H1 (cell line): ENCODE results near the gene IGBP1. TPM values are rescaled to one million over a fixed set of nuclear protein-coding genes. Genes with fewer than 3 reads are reported as not detected.

Experiments
- CTCF ChIA-PET: fragments of 300-600 bp; sonication (Branson Sonifier 250); formaldehyde crosslinking; loops from one replicate; lab custom pipeline; 2021; ENCODE audit not compliant: partially characterized antibody; lab: Charles Lee
- POLR2A ChIA-PET: fragments of 300-600 bp; sonication (Branson Sonifier 250); formaldehyde crosslinking; loops from one replicate; lab custom pipeline; 2021; ENCODE audit warnings: inconsistent platforms; ENCODE audit not compliant: partially characterized antibody; lab: Charles Lee
- DNase-seq, 2 experiments: peaks; one replicate each; pipeline versions ENCODE4 v3.0.0 to v3.0.0-alpha.2; 2010 to 2022; ENCODE audit warnings: low spot score in 2 of 2, low read depth in 1 of 2, mixed read lengths in 1 of 2
- FAIRE-seq: peaks from 2 replicates; lab custom pipeline; 2011; peaks lifted over from hg19 to GRCh38; lab: Jason Lieb, UNC
- H2AFZ ChIP-seq: 2 replicates; pipeline ENCODE4 v1.8.1; 2012; ENCODE audit warnings: low read length, inconsistent platforms
- H2AK5ac ChIP-seq: 2 replicates; pipeline ENCODE4 v1.6.1; 2013; ENCODE audit warnings: low read depth, low read length
- H2BK120ac ChIP-seq: replicated peaks from 2 replicates; pipeline ENCODE3; 2013; ENCODE audit warnings: low read depth, low read length, inconsistent platforms
- H2BK12ac ChIP-seq: 2 replicates; pipeline ENCODE4 v1.6.1; 2013; ENCODE audit warnings: low read depth, low read length
- H2BK15ac ChIP-seq: 2 replicates; pipeline ENCODE4 v1.6.1; 2013; ENCODE audit warnings: low read length
- H2BK20ac ChIP-seq: 2 replicates; pipeline ENCODE4 v1.6.1; 2013; ENCODE audit warnings: low read length
- H2BK5ac ChIP-seq: 2 replicates; pipeline ENCODE4 v1.6.1; 2013; ENCODE audit warnings: low read depth, low read length
- H3K14ac ChIP-seq: 2 replicates; pipeline ENCODE4 v1.6.1; 2013; ENCODE audit warnings: inconsistent platforms; ENCODE audit not compliant: insufficient read length
- H3K18ac ChIP-seq: 2 replicates; pipeline ENCODE4 v1.6.1; 2013; ENCODE audit warnings: low read length; ENCODE audit errors: extremely low read depth
- H3K23ac ChIP-seq: 2 replicates; pipeline ENCODE4 v1.6.1; 2013; ENCODE audit warnings: inconsistent platforms; ENCODE audit not compliant: insufficient read length
- H3K23me2 ChIP-seq: 2 replicates; pipeline ENCODE4 v1.6.1; 2013; ENCODE audit warnings: low read depth, low read length
- H3K27ac ChIP-seq: 2 replicates; pipeline ENCODE4 v1.6.1; 2011; ENCODE audit warnings: low read depth, low read length, inconsistent platforms
- H3K27me3 ChIP-seq, 4 experiments: replicated peaks in 1 of 4; 1 replicate in 1 of 4; 2 replicates in 3 of 4; pipeline versions ENCODE4 v1.6.1 to v1.8.1; 2011 to 2013; ENCODE audit warnings: low read length in 3 of 4, mild to moderate bottlenecking in 3 of 4, inconsistent platforms in 2 of 4, mixed read lengths in 2 of 4, moderate library complexity in 1 of 4; ENCODE audit not compliant: control insufficient read depth in 3 of 4, insufficient read depth in 3 of 4; ENCODE audit errors: extremely low read depth in 1 of 4
- H3K36me3 ChIP-seq, 4 experiments: 2 replicates each; pipeline versions ENCODE4 v1.6.1 to v1.8.1; 2011 to 2013; ENCODE audit warnings: mild to moderate bottlenecking in 4 of 4, low read length in 3 of 4, moderate library complexity in 2 of 4, control low read depth in 1 of 4, inconsistent platforms in 1 of 4; ENCODE audit not compliant: insufficient read depth in 4 of 4, control insufficient read depth in 2 of 4
- H3K4ac ChIP-seq: replicated peaks from 2 replicates; pipeline ENCODE3; 2013; ENCODE audit warnings: low read length, low read depth, mixed read lengths, inconsistent platforms; ENCODE audit not compliant: insufficient read length
- H3K4me1 ChIP-seq, 4 experiments: replicated peaks in 1 of 4; 1 replicate in 1 of 4; 2 replicates in 3 of 4; pipeline versions ENCODE4 v1.6.1 to v1.8.1; 2011 to 2013; ENCODE audit warnings: low read length in 3 of 4, inconsistent platforms in 2 of 4, mixed read lengths in 1 of 4; ENCODE audit not compliant: insufficient read depth in 4 of 4, control insufficient read depth in 3 of 4
- H3K4me2 ChIP-seq, 2 experiments: 2 replicates each; pipeline versions ENCODE4 v1.6.1 to v1.8.1; 2011 to 2013; ENCODE audit warnings: low read depth in 2 of 2, low read length in 2 of 2, control low read depth in 1 of 2, inconsistent platforms in 1 of 2, mild to moderate bottlenecking in 1 of 2; ENCODE audit not compliant: insufficient read depth in 1 of 2
- H3K4me3 ChIP-seq, 4 experiments: fragments of 200-600, 300-600 bp in 1 of 4; sonication (generic), shearing (Covaris generic), sonication (Bioruptor Twin) in 1 of 4; 2 replicates each; pipeline versions ENCODE4 v1.5.1 to v1.8.1; 2011 to 2016; ENCODE audit warnings: low read length in 4 of 4, low read depth in 3 of 4, control low read depth in 2 of 4, inconsistent platforms in 2 of 4, mild to moderate bottlenecking in 2 of 4, mixed read lengths in 1 of 4, moderate library complexity in 1 of 4; ENCODE audit not compliant: insufficient read depth in 2 of 4; ENCODE audit errors: extremely low read depth in 1 of 4
- H3K56ac ChIP-seq: replicated peaks from 2 replicates; pipeline ENCODE3; 2013; ENCODE audit warnings: low read depth, mild to moderate bottlenecking, mixed read lengths, low read length, inconsistent platforms; ENCODE audit not compliant: insufficient read length
- H3K79me1 ChIP-seq: 2 replicates; pipeline ENCODE4 v1.6.1; 2013; ENCODE audit warnings: low read depth, low read length, control low read depth
- H3K79me2 ChIP-seq, 2 experiments: 2 replicates each; pipeline versions ENCODE4 v1.6.1 to v1.8.1; 2012 to 2013; ENCODE audit warnings: low read length in 2 of 2, mild to moderate bottlenecking in 2 of 2, inconsistent platforms in 1 of 2; ENCODE audit not compliant: insufficient read depth in 2 of 2, control insufficient read depth in 1 of 2
- H3K9ac ChIP-seq, 4 experiments: replicated peaks in 1 of 4; 1 replicate in 1 of 4; 2 replicates in 3 of 4; pipeline versions ENCODE4 v1.6.1 to v1.8.1; 2011 to 2013; ENCODE audit warnings: low read depth in 3 of 4, low read length in 3 of 4, control low read depth in 2 of 4, mild to moderate bottlenecking in 2 of 4, moderate library complexity in 2 of 4, inconsistent platforms in 1 of 4; ENCODE audit errors: extremely low read depth in 1 of 4
- H3K9me3 ChIP-seq, 2 experiments: 2 replicates each; pipeline versions ENCODE4 v1.6.1 to v1.8.1; 2012 to 2013; ENCODE audit warnings: mild to moderate bottlenecking in 2 of 2, moderate library complexity in 2 of 2, control low read depth in 1 of 2, inconsistent platforms in 1 of 2, low read depth in 1 of 2, low read length in 1 of 2, mixed read lengths in 1 of 2; ENCODE audit not compliant: insufficient read depth in 2 of 2
- H4K20me1 ChIP-seq, 2 experiments: replicated peaks in 1 of 2; 2 replicates each; pipeline versions ENCODE3 to v1.8.1; 2011 to 2013; ENCODE audit warnings: inconsistent platforms in 2 of 2, low read length in 2 of 2, mild to moderate bottlenecking in 1 of 2; ENCODE audit not compliant: insufficient read depth in 2 of 2, control insufficient read depth in 1 of 2
- H4K5ac ChIP-seq: 2 replicates; pipeline ENCODE4 v1.6.1; 2013; ENCODE audit warnings: low read length, low read depth, mixed read lengths, inconsistent platforms; ENCODE audit not compliant: insufficient read length
- H4K8ac ChIP-seq: 2 replicates; pipeline ENCODE4 v1.8.0; 2013; ENCODE audit warnings: mild to moderate bottlenecking, moderate library complexity, low read length, inconsistent platforms; ENCODE audit not compliant: insufficient read depth; ENCODE audit errors: extremely low read depth
- H4K91ac ChIP-seq: replicated peaks from 2 replicates; pipeline ENCODE3; 2013; ENCODE audit warnings: low read length, mixed read lengths, inconsistent platforms; ENCODE audit not compliant: insufficient read length
- TCF12 ChIP-seq: IDR thresholded peaks from 2 replicates; pipeline ENCODE4 v1.6.1; 2011; ENCODE audit warnings: low read depth, mild to moderate bottlenecking, low read length
- WGBS, 2 experiments: shearing (Covaris generic) in 1 of 2; methylation state at CpG; one replicate each; pipeline versions ENCODE4 v1.1.6 to v1.1.7; 2013 to 2015; ENCODE audit warnings: low lambda C conversion rate in 2 of 2, mixed read lengths in 2 of 2, inconsistent platforms in 1 of 2, low coverage in 1 of 2, missing lambda C conversion rate in 1 of 2; ENCODE audit not compliant: insufficient replicate concordance in 2 of 2, insufficient coverage in 1 of 2, insufficient read length in 1 of 2; ENCODE audit errors: extremely low coverage in 1 of 2, missing lambda C conversion rate in 1 of 2; 5-methylcytosine and 5-hydroxymethylcytosine counted together
- polyA plus RNA-seq, 7 experiments: library from polyadenylated mRNA; depleted of rRNA in 3 of 7; stranded (reverse) in 5 of 7; unstranded in 2 of 7; fragments of >200 nt in 5 of 7; fragments of 200-250 nt in 2 of 7; gene quantifications; 1 replicate in 5 of 7; 2 replicates in 1 of 7; 4 replicates in 1 of 7; pipeline versions ENCODE4 v1.2.1 to v1.2.3, GENCODE V29; 2011 to 2013; ENCODE audit warnings: missing spikeins in 2 of 7, mixed read lengths in 2 of 7
- total RNA-seq: library from RNA; stranded (reverse); fragmentation: NEBNext Ultra II Directional; extraction: Animal tissue kit (Norgen Biotek cat#: 25700); gene quantifications from 2 replicates; pipeline ENCODE4 v1.2.1, GENCODE V29; 2021

Gene IGBP1
- total and polyA plus RNA-seq, 2 of the 8 experiments (the other 6 are each of a cell fraction or from before 2014, with no cell fraction given) = 41.3 to 45.4 TPM

GRCh38 chrX:70174754-70175153 is 41.5 kb downstream of the IGBP1 start:
- no peak overlapping the region for H2BK20ac ChIP-seq
- H3K36me3 ChIP-seq = no peaks in the 10 kb centered on the region
- no peak overlapping the region for H3K14ac ChIP-seq
- H3K23me2 ChIP-seq = no peaks in the 10 kb centered on the region
- no peaks in the 10 kb centered on the region for H3K9me3 ChIP-seq
- no peak overlapping the region for H2AFZ ChIP-seq
- no peak for TF ChIP-seq TCF12
- no peaks in the 10 kb centered on the region for H3K79me1 ChIP-seq
- H4K8ac ChIP-seq = no peak overlapping the region
- no peak overlapping the region for H2BK12ac ChIP-seq
- H2BK15ac ChIP-seq = no peak overlapping the region
- ChIA-PET CTCF (interaction anchor here (0.7 kb wide), 1 partner anchor 42 kb away, joined by 3 read pairs; the partner anchor contains the start of gene IGBP1), POLR2A (no interaction called here)
- H3K23ac ChIP-seq = no peak overlapping the region
- H2AK5ac ChIP-seq = no peak overlapping the region
- H3K79me2 ChIP-seq = no peaks in the 10 kb centered on the region
- H3K4me3 ChIP-seq = no peak overlapping the region
- no peak overlapping the region for H3K56ac ChIP-seq
- H4K20me1 ChIP-seq = no peaks in the 10 kb centered on the region
- no peak overlapping the region for H3K18ac ChIP-seq
- WGBS, 2 experiments = 76% methylated on average over 4 of the region's 4 CpGs; no CpG with 5 or more reads in 1 of the 2 experiments
- H3K4me2 ChIP-seq = no peak overlapping the region
- no peak overlapping the region for H3K9ac ChIP-seq
- DNase-seq (no peak), FAIRE-seq (no peak)
- no peak overlapping the region for H3K4ac ChIP-seq
- H3K27me3 ChIP-seq = no peaks in the 10 kb centered on the region
- H3K27ac ChIP-seq = no peak overlapping the region
- H4K91ac ChIP-seq = no peak overlapping the region
- H2BK5ac ChIP-seq = no peak overlapping the region
- no peak overlapping the region for H4K5ac ChIP-seq
- H3K4me1 ChIP-seq = peaks cover 0 to 7% (median 5%) of the 10 kb centered on the region in 4 experiments; a peak in 4 of 7 replicates
- H2BK120ac ChIP-seq = no peak overlapping the region
